ENCODE results near the gene OS9. TPM values are rescaled to one million over a fixed set of nuclear protein-coding genes. Genes with fewer than 3 reads are reported as not detected.

Gene OS9
- total RNA-seq, 2 donors from 2014 or later: 103 to 104 TPM

DNA sequence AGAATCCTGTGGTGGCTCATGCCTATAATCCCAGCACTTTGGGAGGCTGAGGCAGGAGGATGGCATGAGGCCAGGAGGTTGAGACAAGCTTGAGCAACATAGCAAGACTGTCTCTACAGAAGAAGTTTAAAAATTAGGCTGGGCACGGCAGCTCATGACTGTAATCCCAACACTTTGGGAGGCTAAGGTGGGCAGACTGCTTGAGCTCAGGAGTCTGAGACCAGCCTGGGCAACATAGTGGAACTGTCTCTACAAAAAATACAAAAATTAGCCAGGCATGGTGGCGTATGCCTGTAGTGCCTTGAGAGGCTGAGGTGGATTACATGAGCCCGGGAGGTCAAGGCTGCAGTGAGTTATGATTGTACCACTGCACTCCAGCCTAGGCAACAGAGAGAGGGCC lies 73.9 kb downstream of the OS9 start:
- Mint-ChIP-seq H3K9me3 (no peaks in the 10 kb centered on the region), H3K27ac (no peak overlapping the region), H3K27me3 (ENCODE audit: low read depth) (no peaks in the 10 kb centered on the region), H3K36me3 (ENCODE audit: insufficient read depth in 2 of 2) (peaks cover 0 to 19% of the 10 kb centered on the region in 2 donors), H3K4me3 (no peak overlapping the region), H3K4me1 (ENCODE audit: low read depth) (peaks cover 55% of the 10 kb centered on the region)
- DNase-seq: no peak
- ATAC-seq (replicated peaks in 1 of 2): no peak

DNA sequence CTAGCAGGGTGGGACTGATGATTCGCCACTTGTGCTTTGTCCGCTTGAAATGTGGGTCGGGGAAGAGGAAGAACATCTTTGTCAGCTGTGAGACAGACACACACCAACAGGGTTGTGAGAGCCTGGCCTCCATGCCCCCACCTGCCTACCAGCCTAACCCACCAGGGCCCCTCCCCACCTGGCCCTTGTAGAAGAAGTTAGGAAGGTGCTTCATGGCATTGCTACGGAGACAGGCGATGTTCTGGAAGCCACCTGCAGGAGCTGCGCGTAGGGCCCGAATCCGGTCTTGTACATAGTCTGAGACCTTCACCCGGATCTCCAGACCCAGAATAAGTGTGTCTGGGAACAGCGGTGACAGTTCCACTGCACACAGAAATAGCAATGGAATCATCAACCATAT lies 75.7 kb downstream of the OS9 start:
- Mint-ChIP-seq H3K27me3 (ENCODE audit: low read depth) (no peaks in the 10 kb centered on the region), H3K9me3 (no peaks in the 10 kb centered on the region), H3K4me3 (peak overlapping the region; percentile 5 to 15), H3K4me1 (ENCODE audit: low read depth) (peaks cover 52% of the 10 kb centered on the region), H3K27ac (no peak overlapping the region), H3K36me3 (ENCODE audit: insufficient read depth in 2 of 2) (peaks cover 0 to 15% of the 10 kb centered on the region in 2 donors)
- no peak for ATAC-seq (replicated peaks in 1 of 2)
- DNase-seq: no peak

DNA sequence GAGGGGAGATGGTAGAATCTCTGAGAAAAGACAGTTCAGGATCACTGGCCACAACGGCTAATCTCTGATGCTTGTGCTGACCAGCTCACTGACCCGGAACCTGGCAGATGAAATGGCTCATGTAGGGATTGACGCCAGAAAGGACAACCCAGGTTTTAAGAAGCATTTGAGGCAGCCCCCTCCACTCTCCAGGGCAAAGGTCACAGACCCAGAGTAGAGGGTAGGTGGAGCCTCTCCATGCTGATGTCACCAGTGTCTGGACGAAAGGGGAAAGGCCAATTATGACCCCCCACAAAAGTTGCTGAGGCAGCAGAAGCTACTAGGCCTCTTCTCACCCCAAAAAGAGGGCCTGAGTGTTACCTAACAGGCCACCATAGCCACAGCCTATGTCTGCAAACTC lies 76.8 kb downstream of the OS9 start:
- peaks cover 44% of the 10 kb centered on the region for H3K4me1 Mint-ChIP-seq (ENCODE audit: low read depth)
- H3K27ac Mint-ChIP-seq: no peak overlapping the region
- peaks cover 3 to 15% of the 10 kb centered on the region in 2 donors for H3K36me3 Mint-ChIP-seq (ENCODE audit: insufficient read depth in 2 of 2)
- DNase-seq: no peak
- H3K27me3 Mint-ChIP-seq (ENCODE audit: low read depth): no peaks in the 10 kb centered on the region
- peak overlapping the region; percentile 40 to 83 for H3K4me3 Mint-ChIP-seq
- H3K9me3 Mint-ChIP-seq: no peaks in the 10 kb centered on the region
- ATAC-seq (replicated peaks in 1 of 2): no peak

Other genes with a start within 250 kb of the OS9 start
- 1 to 10 TPM; 3.8 to 4.8 TPM for gene INHBE, start 238.8 kb upstream of the OS9 start, total RNA-seq
- 1 to 10 TPM in 1 of 2 donors, under 1 TPM in 1; 0.21 to 1.3 TPM for gene GLI1, start 234.3 kb upstream of the OS9 start, total RNA-seq
- 100 to 1,000 TPM; 119 to 153 TPM for gene ARHGAP9, start 214.3 kb upstream of the OS9 start, total RNA-seq
- 100 to 1,000 TPM; 575 to 653 TPM for gene MARS1, start 206.1 kb upstream of the OS9 start, total RNA-seq
- 10 to 100 TPM; 64.6 to 71.7 TPM for gene DDIT3, start 173.6 kb upstream of the OS9 start, total RNA-seq
- gene MBD6, start 171.3 kb upstream of the OS9 start, total RNA-seq: 100 to 1,000 TPM; 131 to 148 TPM
- gene DCTN2, start 146.9 kb upstream of the OS9 start, total RNA-seq: 10 to 100 TPM; 94.9 to 99.0 TPM
- 1 to 10 TPM; 3.2 to 5.9 TPM for gene KIF5A, start 144.1 kb upstream of the OS9 start, total RNA-seq
- 10 to 100 TPM; 21.3 to 23.1 TPM for gene PIP4K2C, start 102.9 kb upstream of the OS9 start, total RNA-seq
- gene DTX3, start 89.3 kb upstream of the OS9 start, total RNA-seq: 10 to 100 TPM; 44.3 to 52.7 TPM
- gene ARHGEF25, start 82.7 kb upstream of the OS9 start, total RNA-seq: 1 to 10 TPM; 2.8 to 5.3 TPM
- 1 to 10 TPM; 2.5 to 3.8 TPM for gene B4GALNT1, start 60.9 kb upstream of the OS9 start, total RNA-seq
- 10 to 100 TPM; 21.7 to 26.9 TPM for gene AGAP2, start 44.6 kb downstream of the OS9 start, total RNA-seq
- gene TSPAN31, start 50.9 kb downstream of the OS9 start, total RNA-seq: 10 to 100 TPM; 18.2 to 19.6 TPM
- gene CDK4, start 58.2 kb downstream of the OS9 start, total RNA-seq: 100 to 1,000 TPM; 150 to 154 TPM
- gene MARCHF9, start 61.0 kb downstream of the OS9 start, total RNA-seq: 10 to 100 TPM; 30.2 to 32.9 TPM
- gene CYP27B1, start 72.9 kb downstream of the OS9 start, total RNA-seq: 10 to 100 TPM; 11.1 to 14.7 TPM
- gene METTL1, start 78.0 kb downstream of the OS9 start, total RNA-seq: 10 to 100 TPM; 18.7 TPM
- gene EEF1AKMT3, start 78.5 kb downstream of the OS9 start, total RNA-seq: 1 to 10 TPM; 4.9 to 6.9 TPM
- 10 to 100 TPM; 30.4 to 30.9 TPM for gene TSFM, start 88.7 kb downstream of the OS9 start, total RNA-seq
- gene AVIL, start 124.6 kb downstream of the OS9 start, total RNA-seq: 1 to 10 TPM; 4.8 to 5.5 TPM
- 100 to 1,000 TPM; 108 to 109 TPM for gene CTDSP2, start 152.6 kb downstream of the OS9 start, total RNA-seq
- 10 to 100 TPM; 23.5 to 26.3 TPM for gene ATP23, start 247.4 kb downstream of the OS9 start, total RNA-seq